ENCODE results near the gene PDCL3.

The PDCL3 gene

GRCh38 chr2:100580367-100581276, 17.8 kb downstream of the PDCL3 start:
- H3K4me2 ChIP-seq (ENCODE audit: low read depth, low read length), result peak overlapping the region; percentile 24
- H3K27me3 ChIP-seq (replicated peaks; ENCODE audit: insufficient read depth, low read length), result no peaks in the 10 kb centered on the region
- DNase-seq, result no peak
- H2AFZ ChIP-seq (ENCODE audit: low read length), result no peak overlapping the region
- TF ChIP-seq EZH2 (optimal IDR thresholded peaks at IDR 0.05; ENCODE audit: low read depth, low read length), result no peak
- no peak for TF ChIP-seq CTCF (IDR thresholded peaks at IDR 0.05; ENCODE audit: low read length)
- TF ChIP-seq EZH2phosphoT487 (IDR thresholded peaks at IDR 0.05; ENCODE audit: low read length), result no peak
- no peaks in the 10 kb centered on the region for H4K20me1 ChIP-seq (ENCODE audit: insufficient read depth, low read length)
- H3F3A ChIP-seq (ENCODE audit: insufficient read depth, low read length), result no peaks in the 10 kb centered on the region
- H3K9ac ChIP-seq (ENCODE audit: low read length), result no peak overlapping the region
- H3K4me3 ChIP-seq (ENCODE audit: low read length), result no peak overlapping the region
- no peaks in the 10 kb centered on the region for H3K36me3 ChIP-seq (replicated peaks; ENCODE audit: insufficient read depth, low read length)
- no peaks in the 10 kb centered on the region for H3K9me2 ChIP-seq (replicated peaks; ENCODE audit: insufficient read depth, low read length)
- peak overlapping the region; percentile 9; the same call in 1 of the 2 replicates for H3K27ac ChIP-seq (ENCODE audit: low read length)
- H3K4me1 ChIP-seq (ENCODE audit: low read length), result no peaks in the 10 kb centered on the region
- H3K79me2 ChIP-seq (ENCODE audit: low read length), result no peaks in the 10 kb centered on the region
- no peaks in the 10 kb centered on the region for H3K9me3 ChIP-seq (replicated peaks; ENCODE audit: insufficient read depth, low read length)

- H3K9ac ChIP-seq (ENCODE audit: low read length), result no peak overlapping the region
- no peak overlapping the region for H3K4me3 ChIP-seq (ENCODE audit: low read length)
- DNase-seq, result no peak
- no peaks in the 10 kb centered on the region for H3K36me3 ChIP-seq (replicated peaks; ENCODE audit: insufficient read depth, low read length)
- no peaks in the 10 kb centered on the region for H3K9me3 ChIP-seq (replicated peaks; ENCODE audit: insufficient read depth, low read length)
- no peak overlapping the region for H2AFZ ChIP-seq (ENCODE audit: low read length)
- H3F3A ChIP-seq (ENCODE audit: insufficient read depth, low read length), result no peaks in the 10 kb centered on the region
- H3K79me2 ChIP-seq (ENCODE audit: low read length), result no peaks in the 10 kb centered on the region
- H3K4me1 ChIP-seq (ENCODE audit: low read length), result no peaks in the 10 kb centered on the region
- no peaks in the 10 kb centered on the region for H4K20me1 ChIP-seq (ENCODE audit: insufficient read depth, low read length)
- H3K9me2 ChIP-seq (replicated peaks; ENCODE audit: insufficient read depth, low read length), result no peaks in the 10 kb centered on the region
- H3K4me2 ChIP-seq (ENCODE audit: low read depth, low read length), result peak overlapping the region; percentile 24
- H3K27ac ChIP-seq (ENCODE audit: low read length), result peak overlapping the region; percentile 9; the same call in 1 of the 2 replicates
- TF ChIP-seq CTCF (IDR thresholded peaks at IDR 0.05; ENCODE audit: low read length) (no peak), EZH2phosphoT487 (IDR thresholded peaks at IDR 0.05; ENCODE audit: low read length) (no peak), EZH2 (optimal IDR thresholded peaks at IDR 0.05; ENCODE audit: low read depth, low read length) (no peak)
- no peaks in the 10 kb centered on the region for H3K27me3 ChIP-seq (replicated peaks; ENCODE audit: insufficient read depth, low read length)
Observed at GRCh38 chr2:100581277-100581612, 18.5 kb downstream of the PDCL3 start.

- H3K79me2 ChIP-seq (ENCODE audit: low read length), result no peaks in the 10 kb centered on the region
- no peak overlapping the region for H2AFZ ChIP-seq (ENCODE audit: low read length)
- TF ChIP-seq EZH2 (optimal IDR thresholded peaks at IDR 0.05; ENCODE audit: low read depth, low read length) (no peak), CTCF (IDR thresholded peaks at IDR 0.05; ENCODE audit: low read length) (no peak), EZH2phosphoT487 (IDR thresholded peaks at IDR 0.05; ENCODE audit: low read length) (no peak)
- no peaks in the 10 kb centered on the region for H3K4me1 ChIP-seq (ENCODE audit: low read length)
- no peak overlapping the region for H3K4me2 ChIP-seq (ENCODE audit: low read depth, low read length)
- no peak overlapping the region for H3K4me3 ChIP-seq (ENCODE audit: low read length)
- no peaks in the 10 kb centered on the region for H4K20me1 ChIP-seq (ENCODE audit: insufficient read depth, low read length)
- H3K9ac ChIP-seq (ENCODE audit: low read length), result no peak overlapping the region
- no peak for DNase-seq
- no peaks in the 10 kb centered on the region for H3K9me3 ChIP-seq (replicated peaks; ENCODE audit: insufficient read depth, low read length)
- H3K36me3 ChIP-seq (replicated peaks; ENCODE audit: insufficient read depth, low read length), result no peaks in the 10 kb centered on the region
- H3K27ac ChIP-seq (ENCODE audit: low read length), result no peak overlapping the region
- H3F3A ChIP-seq (ENCODE audit: insufficient read depth, low read length), result no peaks in the 10 kb centered on the region
- H3K9me2 ChIP-seq (replicated peaks; ENCODE audit: insufficient read depth, low read length), result no peaks in the 10 kb centered on the region
- H3K27me3 ChIP-seq (replicated peaks; ENCODE audit: insufficient read depth, low read length), result no peaks in the 10 kb centered on the region
Observed at GRCh38 chr2:100584816-100585215, 22.0 kb downstream of the PDCL3 start.

Data from MM.1S (cell line).